ENCODE data around the gene CFAP300.

GRCh38 chr11:102010776-102011494, 36.3 kb upstream of the CFAP300 start:
- no peak for TF ChIP-seq CTCF (IDR thresholded peaks at IDR 0.05; ENCODE audit: control extremely low read depth in 1 of 3, insufficient read depth in 1 of 3, low read depth in 1 of 3, low read length in 3 of 3)
- TF ChIP-seq EZH2 (IDR thresholded peaks at IDR 0.05; ENCODE audit: low read depth, low read length, severe bottlenecking): no peak
- TF ChIP-seq MAX (IDR thresholded peaks at IDR 0.05): no peak
- no peak for TF ChIP-seq RNF2 (IDR thresholded peaks at IDR 0.05; ENCODE audit: borderline replicate concordance, low read depth, low read length, missing control alignments, poor library complexity, severe bottlenecking)
- TF ChIP-seq ZNF274 (IDR thresholded peaks at IDR 0.05; ENCODE audit: borderline replicate concordance, extremely low read depth, low read length): no peak
- no peak for TF ChIP-seq FOSL1 (IDR thresholded peaks at IDR 0.05; ENCODE audit: insufficient read depth, low read depth, low read length)
- no peak for TF ChIP-seq EP300 (IDR thresholded peaks at IDR 0.05; ENCODE audit: borderline replicate concordance in 1 of 2, low read depth in 2 of 2, low read length in 2 of 2)
- TF ChIP-seq POLR2A (IDR thresholded peaks at IDR 0.05; ENCODE audit: control extremely low read depth in 1 of 2, low read depth in 2 of 2, low read length in 2 of 2): no peak
- TF ChIP-seq RFX5 (IDR thresholded peaks at IDR 0.05; ENCODE audit: borderline replicate concordance, low read depth, low read length): no peak

Measured in H1 (cell line).